IPS DF 6.9 (cell line): ENCODE data around the gene MAP3K9.

Source experiments
- DNase-seq: peaks from one replicate; pipeline ENCODE4 v3.0.0-alpha.2; 2013; ENCODE audit warnings: low read depth, low spot score
- H3K27ac ChIP-seq: one replicate; pipeline ENCODE4 v1.5.1; 2013; ENCODE audit warnings: low read length, control low read depth
- H3K27me3 ChIP-seq: 2 replicates; pipeline ENCODE4 v1.6.1; 2013; ENCODE audit warnings: mild to moderate bottlenecking, low read length; ENCODE audit not compliant: control insufficient read depth, insufficient read depth
- H3K36me3 ChIP-seq: 2 replicates; pipeline ENCODE4 v1.6.1; 2013; ENCODE audit warnings: low read length; ENCODE audit not compliant: control insufficient read depth, insufficient read depth
- H3K4me1 ChIP-seq: 2 replicates; pipeline ENCODE4 v1.6.1; 2013; ENCODE audit warnings: low read length; ENCODE audit not compliant: control insufficient read depth, insufficient read depth
- H3K4me3 ChIP-seq: 2 replicates; pipeline ENCODE4 v1.5.1; 2013; ENCODE audit warnings: mild to moderate bottlenecking, low read length
- H3K9me3 ChIP-seq: 2 replicates; pipeline ENCODE4 v1.6.1; 2013; ENCODE audit warnings: low read length, inconsistent platforms; ENCODE audit not compliant: control insufficient read depth, insufficient read depth
- WGBS: extraction: QIAGEN DNeasy Blood & Tissue Kit; methylation state at CpG from one replicate; pipeline ENCODE4 v1.1.7; 2013; ENCODE audit warnings: mixed read lengths, missing lambda C conversion rate; ENCODE audit not compliant: insufficient read length, insufficient coverage; 5-methylcytosine and 5-hydroxymethylcytosine counted together

MAP3K9 gene

DNA sequence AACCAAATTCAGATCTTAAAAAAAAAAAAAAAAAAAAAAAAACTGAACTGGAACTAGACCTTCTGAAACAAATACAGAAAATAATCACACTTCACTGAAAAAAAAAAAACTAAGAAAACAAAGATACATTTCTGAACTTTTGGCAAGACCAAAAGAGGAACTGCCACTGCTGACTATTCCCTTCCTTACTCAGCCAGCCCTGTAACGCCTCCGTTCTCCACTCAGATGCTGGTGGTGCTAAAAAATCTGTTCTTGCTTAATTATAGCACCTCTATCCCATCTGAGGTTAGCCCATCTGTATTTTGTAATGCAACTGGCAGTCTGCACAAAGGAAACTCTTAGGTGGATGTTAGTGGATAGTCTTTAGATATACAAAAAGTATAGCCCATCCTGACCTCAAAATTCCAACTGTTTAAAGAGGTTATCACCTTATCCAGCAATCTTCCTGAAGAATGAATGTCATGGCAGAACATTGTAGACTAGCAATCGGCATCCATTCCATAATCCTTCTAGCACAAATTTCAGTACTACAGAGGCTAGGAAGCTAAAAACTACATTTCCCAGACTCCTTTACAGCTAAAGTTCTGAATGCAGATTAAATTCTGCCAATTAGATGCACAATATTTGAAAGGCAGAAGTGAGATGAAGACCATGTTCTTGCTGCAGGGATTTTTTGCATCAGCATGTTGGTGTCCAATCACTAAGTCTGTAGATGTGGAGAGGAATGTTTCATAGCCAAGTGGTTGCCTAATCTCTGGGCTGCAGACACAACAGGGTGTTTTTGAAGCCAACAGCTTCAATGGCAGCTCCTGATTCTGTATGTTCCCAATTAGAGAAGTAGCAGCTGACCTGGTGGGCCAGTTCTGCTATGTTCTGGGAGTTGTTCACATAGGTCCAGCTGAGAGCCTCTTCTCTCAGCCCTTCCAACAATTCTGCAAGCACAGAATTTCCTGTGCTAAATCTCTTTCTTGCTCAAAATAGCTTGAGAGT lies 5.7 kb downstream of the MAP3K9 start:
- Histone ChIP-seq H3K4me1 (peaks cover 3% of the 10 kb centered on the region), H3K9me3 (no peaks in the 10 kb centered on the region), H3K27ac (no peak overlapping the region), H3K27me3 (no peaks in the 10 kb centered on the region), H3K36me3 (peaks cover 5% of the 10 kb centered on the region; the same call in 1 of the 2 replicates), H3K4me3 (no peak overlapping the region)
- no peak for DNase-seq
- WGBS, result no CpG with 5 or more reads among the region's 3 CpGs

DNA sequence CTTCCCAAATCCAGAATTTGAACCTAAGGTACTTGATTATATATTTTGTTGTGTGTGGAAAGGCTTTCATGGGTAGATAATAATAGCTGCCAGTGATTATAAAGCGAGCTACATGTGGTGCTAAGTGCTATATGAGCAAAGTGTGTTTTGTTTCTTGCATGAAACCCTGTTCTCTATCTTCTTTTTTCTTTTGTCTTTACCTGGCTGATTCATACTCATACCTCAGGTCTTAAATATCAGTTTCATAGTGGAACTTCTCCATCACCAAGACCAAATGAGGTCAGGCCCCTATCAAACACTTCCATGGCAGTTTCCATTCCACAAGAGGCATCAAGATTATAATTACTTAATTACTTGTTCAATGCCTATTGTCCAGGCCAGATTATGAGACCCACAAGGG lies 6.9 kb downstream of the MAP3K9 start:
- Histone ChIP-seq H3K4me1 (peaks cover 2% of the 10 kb centered on the region; the same call in 1 of the 2 replicates), H3K27me3 (no peaks in the 10 kb centered on the region), H3K9me3 (no peaks in the 10 kb centered on the region), H3K4me3 (no peak overlapping the region), H3K36me3 (peaks cover 5% of the 10 kb centered on the region; the same call in 1 of the 2 replicates), H3K27ac (no peak overlapping the region)
- WGBS, result no CpG with 5 or more reads among the region's 1 CpG
- DNase-seq, result no peak

DNA sequence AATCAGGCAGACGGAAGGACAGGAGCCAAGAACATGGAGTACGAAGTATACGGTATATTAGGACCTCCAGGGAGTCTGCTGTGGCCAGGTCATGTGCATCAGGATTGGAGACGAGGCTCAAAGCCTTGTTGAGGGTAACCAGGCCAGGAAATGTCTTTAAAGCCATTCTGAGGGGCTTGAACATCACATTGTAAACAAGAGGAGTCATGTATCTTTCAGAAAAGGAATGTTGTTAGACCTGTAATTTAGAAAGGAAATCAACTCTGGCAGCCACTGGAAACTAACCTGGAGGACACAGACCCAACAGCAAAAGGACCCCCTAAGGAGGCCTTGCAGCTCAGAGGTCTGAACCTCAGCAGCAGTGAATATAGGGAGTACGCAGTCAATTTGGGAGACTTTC lies 7.5 kb downstream of the MAP3K9 start:
- peaks cover 5% of the 10 kb centered on the region; the same call in 1 of the 2 replicates for H3K36me3 ChIP-seq
- H3K27me3 ChIP-seq, result no peaks in the 10 kb centered on the region
- DNase-seq, result no peak
- H3K9me3 ChIP-seq, result no peaks in the 10 kb centered on the region
- WGBS, result no CpG with 5 or more reads among the region's 5 CpGs
- peaks cover 2% of the 10 kb centered on the region; the same call in 1 of the 2 replicates for H3K4me1 ChIP-seq
- no peak overlapping the region for H3K4me3 ChIP-seq
- no peak overlapping the region for H3K27ac ChIP-seq

DNA sequence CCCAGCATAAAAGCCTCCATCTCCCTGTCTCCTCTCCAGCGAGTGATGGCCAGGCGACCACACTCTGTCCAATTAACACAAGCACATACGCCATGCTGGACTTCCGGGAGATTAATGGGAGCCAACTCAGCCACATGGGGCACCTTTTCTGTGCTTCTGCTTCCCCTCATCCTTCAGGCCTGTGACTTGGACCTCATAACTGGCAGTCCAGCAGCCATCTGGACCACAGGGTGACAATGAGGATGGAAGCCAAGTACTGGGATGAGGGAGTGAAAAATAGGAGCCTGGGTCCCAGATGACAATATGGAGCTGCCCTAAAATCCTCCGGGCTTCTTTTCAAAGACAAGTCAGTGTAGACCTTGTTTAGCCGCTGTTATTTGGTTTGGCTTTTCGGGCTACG lies 12.8 kb downstream of the MAP3K9 start:
- no peaks in the 10 kb centered on the region for H3K27me3 ChIP-seq
- H3K4me3 ChIP-seq, result no peak overlapping the region
- no CpG with 5 or more reads among the region's 8 CpGs for WGBS
- H3K36me3 ChIP-seq, result peaks cover 8% of the 10 kb centered on the region; the same call in 1 of the 2 replicates
- H3K4me1 ChIP-seq, result peaks cover under 1% of the 10 kb centered on the region; the same call in 1 of the 2 replicates
- H3K9me3 ChIP-seq, result no peaks in the 10 kb centered on the region
- H3K27ac ChIP-seq, result no peak overlapping the region
- DNase-seq, result no peak

DNA sequence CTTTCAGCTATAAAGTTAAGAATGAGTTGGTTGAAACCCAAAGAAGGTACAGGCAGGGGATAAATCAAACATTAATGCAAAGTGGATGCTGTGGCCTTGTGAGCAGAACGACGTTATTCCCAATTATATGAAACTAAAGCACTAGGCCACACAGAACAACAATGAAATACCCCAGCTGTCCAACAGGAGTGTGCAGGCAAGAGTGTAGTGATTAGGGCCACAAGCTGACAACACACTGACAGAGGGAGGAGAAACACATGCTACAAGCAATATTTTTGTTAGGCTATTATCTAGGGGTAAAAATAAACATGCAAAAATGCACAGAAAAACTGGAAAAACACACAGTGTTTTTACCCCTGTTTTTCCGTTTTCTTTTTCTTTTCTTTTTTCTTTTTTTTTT lies 15.0 kb downstream of the MAP3K9 start:
- Histone ChIP-seq H3K4me1 (no peaks in the 10 kb centered on the region), H3K27me3 (no peaks in the 10 kb centered on the region), H3K36me3 (peaks cover 3% of the 10 kb centered on the region; the same call in 1 of the 2 replicates), H3K4me3 (no peak overlapping the region), H3K9me3 (no peaks in the 10 kb centered on the region), H3K27ac (no peak overlapping the region)
- DNase-seq, result no peak
- no CpG with 5 or more reads among the region's 3 CpGs for WGBS

DNA sequence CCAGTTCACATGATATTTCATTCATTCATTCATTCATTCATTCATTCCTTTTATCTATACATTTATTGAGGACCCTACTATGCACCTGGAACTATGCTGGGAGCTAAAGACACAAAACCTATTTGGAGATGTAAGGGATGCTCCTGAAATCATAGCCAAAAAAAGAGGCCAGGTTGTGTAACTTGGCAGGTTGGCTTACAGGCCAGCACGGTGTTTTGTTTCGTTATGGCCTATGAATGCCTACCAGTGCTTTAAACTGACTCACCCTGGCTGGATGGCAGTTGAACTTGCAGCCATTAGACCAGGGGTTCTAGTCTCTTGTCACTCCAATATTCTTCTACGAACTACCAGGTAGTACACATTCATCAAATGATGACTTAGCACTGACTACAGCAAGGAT lies 15.7 kb downstream of the MAP3K9 start:
- H3K9me3 ChIP-seq, result no peaks in the 10 kb centered on the region
- no peak overlapping the region for H3K4me3 ChIP-seq
- no peak overlapping the region for H3K27ac ChIP-seq
- H3K27me3 ChIP-seq, result no peaks in the 10 kb centered on the region
- no CpG with 5 or more reads among the region's 3 CpGs for WGBS
- no peaks in the 10 kb centered on the region for H3K4me1 ChIP-seq
- peaks cover 3% of the 10 kb centered on the region; the same call in 1 of the 2 replicates for H3K36me3 ChIP-seq
- no peak for DNase-seq

DNA sequence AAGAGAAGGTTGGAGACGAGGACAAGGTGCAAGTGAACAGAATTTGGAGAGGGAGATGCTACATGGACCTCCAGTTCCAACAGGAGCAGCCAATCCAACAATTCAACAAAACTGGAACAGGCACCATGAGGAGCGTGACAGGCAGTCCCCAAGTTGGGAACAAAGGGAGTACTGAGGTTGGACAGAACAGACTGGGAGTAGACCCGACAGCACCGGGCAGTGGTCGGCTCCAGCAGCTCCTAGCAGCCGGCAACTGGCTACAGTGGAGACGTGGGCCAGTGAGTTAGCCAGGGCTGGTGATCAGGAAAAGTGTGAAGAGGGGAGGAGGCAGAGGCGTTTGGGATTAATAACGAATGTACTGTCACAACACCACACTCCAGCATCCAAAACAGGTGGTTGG lies 16.4 kb downstream of the MAP3K9 start:
- no CpG with 5 or more reads among the region's 9 CpGs for WGBS
- H3K27ac ChIP-seq, result no peak overlapping the region
- no peaks in the 10 kb centered on the region for H3K4me1 ChIP-seq
- no peak for DNase-seq
- no peaks in the 10 kb centered on the region for H3K9me3 ChIP-seq
- peaks cover 3% of the 10 kb centered on the region; the same call in 1 of the 2 replicates for H3K36me3 ChIP-seq
- H3K4me3 ChIP-seq, result no peak overlapping the region; the same call in 1 of the 2 replicates
- no peaks in the 10 kb centered on the region for H3K27me3 ChIP-seq

DNA sequence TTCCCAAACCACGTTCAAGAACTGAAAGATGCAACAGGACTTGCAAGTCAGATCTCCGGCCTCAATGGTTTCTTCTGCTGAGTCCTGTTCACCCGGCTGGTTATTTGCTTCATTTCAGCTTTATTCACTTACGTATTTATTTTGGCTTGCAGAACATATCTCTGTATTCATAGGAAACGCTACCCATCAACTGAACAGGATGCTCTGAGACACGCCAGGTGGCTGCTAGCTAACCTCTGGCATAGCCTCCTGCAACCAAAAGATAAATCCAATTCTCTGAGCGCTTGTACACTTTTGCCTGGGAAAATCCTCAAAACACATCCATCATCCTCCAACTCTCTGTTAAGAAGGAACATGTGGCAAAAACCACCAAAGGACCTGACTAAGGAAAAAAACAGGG lies 17.3 kb downstream of the MAP3K9 start:
- H3K9me3 ChIP-seq, result no peaks in the 10 kb centered on the region
- no peak overlapping the region for H3K27ac ChIP-seq
- H3K27me3 ChIP-seq, result no peaks in the 10 kb centered on the region
- DNase-seq, result no peak
- H3K4me1 ChIP-seq, result no peaks in the 10 kb centered on the region
- peaks cover 3% of the 10 kb centered on the region; the same call in 1 of the 2 replicates for H3K36me3 ChIP-seq
- no CpG with 5 or more reads among the region's 7 CpGs for WGBS
- H3K4me3 ChIP-seq, result no peak overlapping the region

DNA sequence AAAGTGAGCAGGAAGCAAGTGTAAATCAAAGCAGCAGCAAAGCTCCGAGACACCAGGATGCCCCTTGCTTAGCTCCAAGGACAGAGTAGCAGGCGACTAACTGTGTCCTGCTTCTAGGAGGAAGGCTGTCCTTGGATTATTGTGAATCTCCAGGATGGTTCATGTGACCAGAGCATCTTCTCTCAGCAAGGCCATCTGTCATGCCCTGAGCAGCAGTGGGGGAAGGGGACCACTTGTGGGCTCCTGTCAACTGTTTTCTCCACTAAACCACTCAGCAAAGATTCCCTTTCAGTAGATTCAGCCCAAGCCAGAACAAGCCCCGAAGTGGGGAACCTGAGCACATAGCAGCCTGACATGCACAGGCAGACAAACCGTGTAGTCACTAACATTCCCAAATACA lies 19.4 kb downstream of the MAP3K9 start:
- Histone ChIP-seq H3K27ac (no peak overlapping the region), H3K4me3 (no peak overlapping the region), H3K27me3 (no peaks in the 10 kb centered on the region), H3K9me3 (no peaks in the 10 kb centered on the region), H3K4me1 (no peaks in the 10 kb centered on the region), H3K36me3 (peaks cover 3% of the 10 kb centered on the region; the same call in 1 of the 2 replicates)
- WGBS, result no CpG with 5 or more reads among the region's 4 CpGs
- no peak for DNase-seq

DNA sequence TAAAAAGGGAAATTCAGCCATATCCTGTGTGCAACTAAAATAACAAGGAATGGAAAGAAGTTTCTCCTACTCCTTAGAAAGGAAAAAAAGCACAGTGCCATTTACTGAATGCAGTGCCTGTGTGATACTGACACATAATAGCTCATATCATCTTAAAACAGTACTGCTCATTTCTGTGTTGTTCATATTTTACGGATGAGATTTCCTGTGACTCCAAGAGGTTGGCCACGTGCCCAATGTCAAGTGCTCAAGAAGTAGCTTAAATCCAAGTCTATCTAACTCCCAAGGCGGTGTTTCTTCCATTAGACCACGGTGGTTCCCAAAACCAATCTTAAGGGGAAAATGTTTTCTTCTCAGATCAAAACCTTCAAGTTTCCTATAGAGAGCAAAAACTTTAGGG lies 20.0 kb downstream of the MAP3K9 start:
- no peaks in the 10 kb centered on the region for H3K4me1 ChIP-seq
- H3K27ac ChIP-seq, result no peak overlapping the region
- peaks cover 3% of the 10 kb centered on the region; the same call in 1 of the 2 replicates for H3K36me3 ChIP-seq
- DNase-seq, result no peak
- no CpG with 5 or more reads among the region's 4 CpGs for WGBS
- no peak overlapping the region for H3K4me3 ChIP-seq
- no peaks in the 10 kb centered on the region for H3K27me3 ChIP-seq
- no peaks in the 10 kb centered on the region for H3K9me3 ChIP-seq
